Activated CD4-positive, alpha-beta T cell treated with anti-CD3 and anti-CD28 coated beads, Interleukin-2, amount 50 U/mL, for 1 hour (primary cell): ENCODE data around the gene ZCCHC7.
"Not testable (repeated sequence)": the region's sequence is repeated elsewhere in the genome, so short reads cannot be mapped to it uniquely, and the experiment has no call there.

Experiments
- DNase-seq: peaks from one replicate; pipeline ENCODE4 v3.0.0-alpha.2; 2020

The ZCCHC7 gene

DNA sequence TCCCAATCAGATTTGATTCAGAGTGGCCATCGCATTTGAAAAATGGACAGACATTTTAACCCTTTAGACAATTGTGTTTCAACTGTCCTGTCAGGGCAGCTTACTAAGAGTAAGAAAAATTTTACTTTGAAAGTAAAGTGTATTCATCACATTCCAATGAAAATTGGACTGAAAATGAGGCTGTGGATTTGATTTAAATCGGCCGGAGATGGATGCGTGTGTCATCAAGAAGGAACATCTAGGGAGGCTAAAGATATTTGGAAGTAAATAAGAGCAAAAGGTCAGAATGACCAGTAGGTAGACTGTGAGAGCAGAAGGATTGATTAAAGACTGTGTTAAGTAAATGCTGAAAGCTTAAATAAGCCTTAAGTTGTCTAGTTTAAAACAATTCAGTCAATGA, 1.5 kb downstream of the ZCCHC7 start:
- DNase-seq, result no peak

DNA sequence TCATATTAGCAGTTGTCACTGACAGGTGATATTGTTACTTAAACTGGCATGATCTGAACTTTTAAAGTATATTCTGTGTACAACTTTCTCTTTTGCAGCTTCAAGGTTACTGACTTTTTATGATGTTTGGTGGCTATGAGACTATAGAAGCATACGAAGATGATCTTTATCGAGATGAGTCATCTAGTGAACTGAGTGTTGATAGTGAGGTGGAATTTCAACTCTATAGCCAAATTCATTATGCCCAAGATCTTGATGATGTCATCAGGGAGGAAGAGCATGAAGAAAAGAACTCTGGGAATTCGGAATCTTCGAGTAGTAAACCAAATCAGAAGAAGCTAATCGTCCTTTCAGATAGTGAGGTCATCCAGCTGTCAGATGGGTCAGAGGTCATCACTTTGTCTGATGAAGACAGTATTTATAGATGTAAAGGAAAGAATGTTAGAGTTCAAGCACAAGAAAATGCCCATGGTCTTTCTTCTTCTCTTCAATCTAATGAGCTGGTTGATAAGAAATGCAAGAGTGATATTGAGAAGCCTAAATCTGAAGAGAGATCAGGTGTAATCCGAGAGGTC, 5.9 kb downstream of the ZCCHC7 start:
- DNase-seq, result no peak

DNA sequence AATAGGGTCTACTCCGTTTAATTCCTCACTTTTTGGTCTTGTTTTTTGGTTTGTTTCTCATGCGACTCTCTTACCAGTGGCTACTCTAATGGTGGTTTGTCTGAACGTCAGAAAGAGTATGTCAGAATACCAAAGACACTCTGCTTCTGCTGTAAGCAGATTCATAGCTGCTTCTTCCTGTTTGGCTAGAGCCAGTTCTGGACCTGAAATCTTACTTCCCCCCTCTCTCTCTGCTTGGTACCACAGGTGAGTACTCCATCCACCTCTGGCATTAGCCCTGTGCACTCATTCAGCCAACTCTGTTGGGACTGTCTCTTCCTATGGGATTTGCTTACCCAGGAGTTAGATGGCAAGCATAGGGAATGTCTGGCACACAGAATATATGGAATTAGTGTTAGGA, 6.6 kb downstream of the ZCCHC7 start:
- no peak for DNase-seq

DNA sequence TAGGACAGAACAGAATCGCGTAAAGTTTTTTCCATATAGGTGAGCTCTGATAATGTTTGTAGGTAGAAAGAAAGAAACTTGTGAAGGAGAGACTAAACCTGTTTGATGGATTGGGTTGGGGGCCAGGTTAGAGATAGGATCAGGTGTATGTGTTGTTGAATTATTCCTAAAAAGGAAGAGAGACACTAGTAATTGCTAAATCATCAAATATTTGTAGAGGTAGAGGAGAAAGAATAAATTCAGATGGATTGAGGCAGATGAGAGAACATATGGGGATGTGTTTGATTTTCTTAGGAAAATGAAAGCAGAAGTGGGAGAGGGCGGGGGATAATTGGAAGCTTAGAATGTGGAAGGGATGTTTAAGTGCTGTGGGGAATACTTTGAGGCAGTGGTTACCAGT, 7.7 kb downstream of the ZCCHC7 start:
- DNase-seq, result no peak

DNA sequence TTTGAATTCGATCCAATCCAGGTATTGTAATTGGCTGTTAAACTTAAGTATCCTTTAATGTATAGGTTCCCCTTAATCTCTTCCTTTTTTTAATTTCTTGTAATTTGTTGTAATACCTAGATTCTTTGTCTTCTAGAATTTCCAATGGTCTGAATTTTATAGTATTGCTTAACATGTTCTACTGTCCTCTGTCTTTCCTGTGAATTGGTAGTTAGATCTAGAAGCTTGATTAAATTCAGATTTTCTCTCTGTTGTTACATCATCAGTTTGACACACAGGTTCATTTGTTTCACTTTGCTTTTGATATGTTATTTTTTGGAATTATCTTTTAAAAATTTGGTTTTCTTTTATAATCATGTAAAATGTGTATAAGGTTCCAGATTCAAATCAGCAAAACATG, 13.8 kb downstream of the ZCCHC7 start:
- DNase-seq, result no peak

DNA sequence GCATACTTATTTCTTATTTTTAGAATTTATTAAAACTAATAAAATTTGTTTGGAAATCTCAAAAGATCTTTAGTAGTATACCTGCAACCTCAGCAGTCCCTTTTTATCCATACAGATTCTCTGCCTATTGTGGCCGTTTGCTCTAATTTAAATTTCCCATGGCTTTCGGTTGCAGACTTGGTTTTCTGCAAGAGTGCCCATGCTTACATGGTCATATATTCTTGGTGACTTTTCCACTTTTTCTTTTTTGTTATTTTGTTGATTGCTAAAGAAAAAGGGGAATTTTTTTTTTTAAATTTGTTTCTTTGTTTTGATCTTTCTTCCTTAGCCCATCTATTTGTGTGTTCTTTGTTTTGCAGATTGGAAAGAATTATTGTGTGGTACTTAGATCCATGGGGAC, 20.6 kb downstream of the ZCCHC7 start:
- no peak for DNase-seq

DNA sequence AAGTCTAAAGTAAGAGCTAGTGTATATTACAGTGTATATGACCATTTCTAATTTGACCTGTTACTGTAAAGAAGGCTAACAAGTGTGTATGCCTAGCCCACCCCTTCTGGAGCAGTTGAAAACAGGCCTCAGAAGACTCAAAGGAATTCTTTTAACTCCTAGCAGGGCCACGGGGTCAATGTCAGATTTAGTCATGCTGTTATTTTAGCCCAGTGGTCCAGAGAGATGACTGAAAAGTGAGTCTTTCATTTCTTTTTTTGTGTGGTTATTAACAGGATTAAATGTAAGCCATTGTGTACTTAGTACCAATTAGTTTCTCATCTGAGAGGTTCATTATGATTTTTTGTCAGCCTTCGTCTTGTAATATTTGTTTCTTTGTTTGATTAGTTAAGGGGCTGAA, 24.4 kb downstream of the ZCCHC7 start:
- DNase-seq, result no peak

DNA sequence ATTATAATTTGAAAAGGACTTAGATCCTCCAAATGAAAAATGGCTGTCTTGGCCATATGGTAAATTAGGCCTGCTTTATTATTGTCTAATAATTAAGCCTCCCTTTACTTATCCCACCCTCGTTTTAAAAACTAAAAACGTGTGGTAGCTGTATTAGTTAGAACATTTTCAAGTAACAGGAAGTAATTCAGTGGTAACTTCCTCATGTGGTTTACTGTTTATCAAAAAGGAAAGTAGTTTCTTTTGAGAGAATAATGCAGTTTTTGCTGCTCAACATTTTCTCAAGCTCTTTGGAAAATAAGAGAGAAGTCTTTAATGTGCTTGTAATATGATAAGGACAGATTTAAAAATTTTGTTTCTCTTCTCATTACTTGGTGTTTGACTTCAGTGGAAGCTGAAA, 26.0 kb downstream of the ZCCHC7 start:
- no peak for DNase-seq

DNA sequence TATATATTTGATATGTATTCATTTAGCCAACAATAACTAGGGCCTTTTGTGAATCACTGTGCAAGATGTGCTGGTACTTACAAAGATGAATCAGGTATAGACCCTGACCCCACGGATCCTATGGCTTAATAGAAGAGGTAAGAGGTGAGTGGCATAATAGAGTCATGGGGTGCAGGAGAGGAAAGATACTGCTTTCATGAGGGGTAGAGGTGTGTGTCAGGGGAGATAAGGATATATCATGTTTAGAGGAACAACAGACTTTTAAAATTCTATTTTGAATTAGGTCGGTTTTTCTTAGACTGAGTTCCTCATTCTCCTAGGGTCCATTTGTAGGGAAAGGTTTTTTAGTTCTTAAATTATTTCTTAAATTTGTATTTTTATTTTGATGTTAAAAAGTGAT, 27.8 kb downstream of the ZCCHC7 start:
- DNase-seq, result no peak

DNA sequence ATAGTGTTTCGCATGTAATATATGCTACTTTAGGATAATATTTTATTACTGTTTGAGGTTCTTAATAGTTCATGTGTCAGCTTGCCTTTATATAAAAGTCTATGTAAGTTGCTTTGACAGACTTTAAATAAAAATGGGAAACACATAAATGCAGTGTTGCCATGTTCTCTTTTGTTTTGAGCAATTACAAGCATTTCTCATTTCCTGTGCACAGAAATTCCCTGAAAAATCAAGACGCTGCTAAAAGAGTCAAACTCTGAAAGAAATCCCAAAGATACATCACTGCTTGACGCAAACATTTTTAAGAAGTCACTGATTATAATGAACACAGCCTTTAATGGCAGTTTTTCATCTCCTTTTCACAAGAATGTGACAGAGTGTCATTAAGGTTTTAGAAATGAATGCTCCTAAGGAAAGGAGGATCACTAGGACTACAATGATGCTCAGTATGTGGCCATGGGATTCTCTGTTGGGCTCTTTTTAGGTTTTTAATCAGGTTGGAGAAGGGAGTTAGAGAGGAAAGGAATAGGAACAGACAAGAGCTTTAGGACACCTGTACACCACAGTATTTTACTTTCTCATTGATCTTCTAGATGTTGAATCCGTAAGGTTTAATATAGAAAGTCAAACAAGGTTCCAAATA, 29.4 kb downstream of the ZCCHC7 start:
- DNase-seq, result no peak

DNA sequence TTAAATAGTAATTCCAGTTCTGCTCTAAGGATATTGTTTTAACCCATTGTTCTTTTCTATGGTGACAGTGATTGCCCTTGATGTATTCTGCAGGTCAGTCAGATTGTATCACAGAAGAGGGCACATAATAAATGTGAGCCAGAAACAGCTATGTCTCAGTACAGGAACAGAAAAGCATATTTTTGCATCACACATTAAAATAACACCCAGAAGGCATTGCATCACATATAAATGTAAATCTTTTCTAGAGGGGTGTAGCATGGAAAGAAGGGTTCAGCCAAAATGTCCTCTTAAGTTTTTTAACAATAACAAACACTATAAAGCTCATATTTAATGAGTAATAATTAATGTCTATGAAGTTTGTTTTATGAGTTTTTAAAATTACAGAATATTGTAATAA, 30.0 kb downstream of the ZCCHC7 start:
- DNase-seq, result no peak

DNA sequence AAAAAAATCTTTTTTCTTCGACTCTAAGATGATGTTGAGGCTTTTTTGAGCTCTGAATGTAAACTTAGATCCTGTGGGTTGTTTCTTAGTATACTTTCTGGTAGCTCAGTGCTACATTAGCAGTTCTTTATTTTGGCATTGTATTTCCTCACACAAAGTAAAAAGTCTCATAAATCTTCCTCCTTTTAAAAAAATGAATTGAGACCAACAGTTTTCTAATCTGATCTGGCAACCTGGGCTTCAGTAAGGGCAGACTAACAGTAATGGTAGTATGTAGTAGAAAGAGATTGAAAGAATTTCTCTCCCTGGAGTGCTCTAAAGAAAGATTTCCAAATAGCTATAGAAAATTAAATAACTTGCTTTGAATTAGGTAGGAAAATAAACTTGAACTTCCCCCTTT, 31.4 kb downstream of the ZCCHC7 start:
- DNase-seq, result no peak

DNA sequence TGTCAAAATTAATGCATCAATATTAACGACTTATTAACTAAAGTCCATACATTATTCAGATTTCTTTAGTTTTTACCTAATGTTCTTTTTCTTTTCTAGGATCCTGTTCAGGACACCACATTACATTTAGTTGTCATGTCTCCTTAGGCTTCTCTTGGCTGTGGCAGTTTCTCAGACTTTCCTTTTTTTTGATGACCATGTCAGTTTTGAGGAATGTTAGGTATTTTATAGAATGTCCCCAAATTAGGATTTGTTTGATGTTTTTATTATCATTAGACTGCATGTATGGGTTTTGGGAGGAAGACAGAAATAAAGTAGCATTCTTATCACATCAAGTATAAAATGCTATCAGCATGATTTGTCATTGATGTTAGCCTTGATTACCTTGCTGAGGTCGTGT, 32.0 kb downstream of the ZCCHC7 start:
- no peak for DNase-seq

DNA sequence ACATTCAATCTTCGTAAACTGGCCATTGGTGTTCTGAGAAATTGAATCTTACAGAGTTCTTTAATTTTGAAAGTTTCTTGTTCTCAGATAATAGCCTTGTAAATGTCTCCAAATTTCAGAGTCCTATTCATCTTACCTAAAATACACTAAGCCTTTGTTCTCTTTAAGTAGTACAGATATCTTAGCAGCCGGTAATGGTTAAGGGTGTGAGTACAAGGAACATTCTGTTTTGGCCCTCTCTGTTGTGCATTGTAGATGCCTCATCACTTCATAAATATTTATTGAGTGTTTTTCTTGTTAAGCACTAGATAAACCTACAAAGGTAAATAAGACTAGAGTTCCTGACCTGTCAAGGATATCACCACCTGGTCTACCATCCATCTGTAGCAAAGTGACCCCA, 35.2 kb downstream of the ZCCHC7 start:
- DNase-seq, result no peak

DNA sequence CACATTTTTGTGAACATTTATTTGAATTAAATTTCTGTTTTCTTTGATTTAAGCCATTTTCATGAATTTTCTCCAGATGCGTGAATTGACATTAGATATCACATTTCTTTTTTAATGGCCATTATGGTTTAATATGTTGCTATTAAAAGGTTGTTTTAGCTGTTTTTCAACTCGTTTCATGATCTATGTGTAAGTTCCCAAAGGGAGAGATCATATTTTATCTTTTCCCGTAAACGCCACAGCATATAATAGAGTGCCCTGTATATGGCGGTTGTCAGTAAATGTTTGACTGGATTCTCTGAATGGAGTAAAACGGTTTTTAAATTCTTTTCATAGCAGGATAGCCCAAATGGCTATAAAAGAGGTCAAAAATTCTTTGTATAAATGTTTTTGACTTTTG, 35.8 kb downstream of the ZCCHC7 start:
- no peak for DNase-seq

DNA sequence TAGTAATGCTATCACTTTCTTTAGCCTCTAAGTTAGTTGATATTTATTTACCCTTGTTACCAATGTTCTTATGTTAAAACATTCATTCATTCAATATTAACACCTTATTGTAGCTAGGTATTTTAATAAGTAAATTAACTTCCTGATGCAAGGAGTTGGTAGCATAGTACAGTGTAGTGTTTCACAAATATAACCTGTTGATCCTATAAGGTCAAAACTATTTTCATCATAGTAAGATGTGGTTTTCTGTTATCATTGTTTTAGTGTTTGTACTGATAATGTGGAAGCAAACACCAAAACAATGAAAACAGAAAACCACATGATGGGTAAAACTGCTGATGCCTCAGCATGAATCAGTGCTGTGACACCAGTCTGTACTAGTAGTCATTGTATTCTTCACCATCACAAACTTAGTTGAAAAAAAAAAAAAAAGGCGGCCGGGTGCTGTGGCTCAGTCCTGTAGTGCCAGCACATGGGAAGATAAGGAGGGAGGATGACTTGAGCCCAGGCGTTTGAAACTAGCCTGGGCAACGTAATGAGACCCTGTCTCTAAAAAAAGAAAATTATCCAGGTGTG, 36.5 kb downstream of the ZCCHC7 start:
- DNase-seq, result no peak

DNA sequence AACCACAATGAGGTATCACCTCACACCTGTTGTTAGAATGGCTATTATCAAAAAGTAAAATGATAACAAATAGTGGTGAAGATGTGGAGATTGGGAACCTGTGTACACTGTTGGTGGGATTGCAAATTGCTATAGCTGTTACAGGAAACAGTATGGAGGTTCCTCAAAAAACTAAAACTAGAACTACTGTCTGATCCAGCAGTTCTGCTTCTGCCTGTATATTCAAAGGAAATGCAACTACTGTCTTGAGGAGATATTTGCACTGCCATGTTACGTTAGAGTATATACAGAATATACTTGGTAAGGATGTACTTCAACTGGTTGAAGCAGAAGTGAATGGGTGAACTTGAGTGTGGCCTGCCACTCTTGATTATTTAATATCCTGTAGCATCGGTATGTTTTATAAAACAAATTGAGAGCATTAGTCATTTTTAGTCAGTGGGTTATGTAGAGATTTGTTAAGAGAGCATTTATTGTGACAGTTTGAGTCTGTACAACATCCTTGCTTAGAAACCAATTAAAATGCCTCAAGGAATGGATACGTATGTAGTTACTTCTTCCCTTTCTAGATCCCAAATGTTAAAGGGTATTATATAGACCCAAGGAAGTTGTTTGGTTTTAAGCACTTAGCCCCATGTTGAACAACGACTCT, 37.5 kb downstream of the ZCCHC7 start:
- DNase-seq, result no peak

DNA sequence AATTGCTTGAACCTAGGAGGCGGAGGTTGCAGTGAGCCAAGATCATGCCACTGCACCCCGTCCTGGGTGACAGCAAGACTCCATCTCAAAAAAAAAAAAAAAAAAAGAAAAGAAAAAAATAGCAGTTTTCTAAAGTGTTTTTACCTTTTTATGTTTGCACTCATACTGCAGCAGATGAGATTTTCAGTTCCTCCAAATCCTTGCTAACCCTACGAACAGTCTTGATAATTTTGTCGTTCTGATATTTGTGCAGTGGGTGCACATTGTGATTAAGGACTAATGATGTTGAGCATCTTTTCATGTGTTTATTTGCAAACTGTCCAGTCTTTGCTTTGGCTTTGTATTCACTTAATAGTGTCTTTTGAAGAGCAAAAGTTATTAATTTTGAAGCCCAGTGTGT, 42.9 kb downstream of the ZCCHC7 start:
- no peak for DNase-seq

DNA sequence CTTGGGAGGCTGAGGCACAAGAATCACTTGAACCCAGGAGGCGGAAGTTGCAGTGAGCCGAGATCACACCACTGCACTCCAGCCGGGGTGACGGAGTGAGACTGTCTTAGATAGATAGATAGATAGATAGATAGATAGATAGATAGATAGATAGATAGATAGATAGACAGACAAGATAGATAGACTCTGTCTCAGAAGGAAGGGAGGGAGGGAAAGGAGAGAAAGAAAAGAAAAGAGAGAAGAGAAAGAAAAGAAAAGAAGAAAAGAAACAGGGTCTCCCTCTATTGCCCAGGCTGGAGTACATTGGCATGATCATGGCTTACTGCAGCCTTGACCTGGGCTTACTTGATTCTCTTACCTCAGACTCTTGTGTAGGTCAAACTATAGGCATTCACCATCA, 44.0 kb downstream of the ZCCHC7 start:
- not testable (repeated sequence) for DNase-seq

DNA sequence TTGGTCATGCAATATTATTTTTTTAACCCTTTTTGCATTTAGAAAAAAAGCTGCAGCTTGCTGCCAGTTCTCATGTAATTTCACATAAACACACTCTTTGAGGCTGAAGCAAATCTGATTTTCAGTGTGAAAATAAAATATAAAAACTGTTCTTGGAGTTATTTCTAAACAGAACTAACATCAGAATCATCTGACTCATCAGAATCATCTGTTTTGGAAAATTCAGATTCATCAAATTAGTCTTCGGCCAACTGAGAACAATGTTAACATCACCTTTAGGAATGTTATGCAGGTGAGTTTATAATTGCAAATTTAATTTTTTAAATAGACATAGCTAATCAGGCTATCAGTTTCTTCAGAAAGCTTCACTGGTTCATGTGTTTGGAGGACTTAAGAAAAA, 45.3 kb downstream of the ZCCHC7 start:
- no peak for DNase-seq

DNA sequence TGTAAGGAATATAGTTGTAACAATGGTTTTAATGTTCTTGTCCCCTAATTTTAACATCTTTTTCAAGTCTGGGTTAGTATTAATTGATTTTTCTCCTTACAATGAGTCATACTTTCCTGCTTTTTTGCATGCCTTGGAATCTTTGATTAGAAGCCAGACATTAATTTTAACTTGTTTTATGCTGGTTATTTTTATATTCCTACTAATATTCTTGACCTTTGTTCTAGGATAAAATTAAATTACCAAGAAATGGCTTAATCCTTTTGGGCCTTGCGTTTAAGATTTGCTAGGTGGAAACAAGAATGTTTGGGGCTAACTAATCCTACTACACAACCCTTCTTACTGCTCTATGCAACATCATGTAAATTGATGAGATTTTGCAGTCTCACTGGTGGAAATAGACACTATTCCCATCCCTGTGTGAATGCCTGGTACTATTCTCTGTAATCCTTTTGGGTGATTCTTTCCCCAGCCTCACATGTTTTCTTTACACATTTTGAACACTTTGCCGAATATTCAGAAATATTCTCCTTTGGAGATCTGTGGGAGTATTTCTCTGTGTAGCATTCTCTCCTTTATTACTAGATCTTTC, 47.2 kb downstream of the ZCCHC7 start:
- DNase-seq, result no peak

DNA sequence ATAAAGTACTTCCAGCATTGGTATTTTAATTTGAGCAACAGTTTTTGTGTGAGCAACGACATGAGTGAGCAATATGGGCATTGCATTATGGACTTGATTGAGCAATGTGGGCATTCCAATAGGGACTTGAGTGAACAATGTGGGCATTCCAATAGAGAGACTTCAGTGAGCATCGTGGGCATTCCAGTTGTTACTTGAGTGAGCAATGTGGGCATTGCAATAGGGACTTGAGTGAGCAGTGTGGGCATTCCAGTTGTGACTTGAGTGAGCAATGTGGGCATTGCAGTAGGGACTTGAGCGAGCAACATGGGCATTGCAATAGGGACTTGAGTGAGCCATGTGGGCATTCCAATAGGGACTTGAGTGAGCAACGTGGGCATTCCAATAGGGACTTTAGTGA, 52.2 kb downstream of the ZCCHC7 start:
- DNase-seq, result no peak

DNA sequence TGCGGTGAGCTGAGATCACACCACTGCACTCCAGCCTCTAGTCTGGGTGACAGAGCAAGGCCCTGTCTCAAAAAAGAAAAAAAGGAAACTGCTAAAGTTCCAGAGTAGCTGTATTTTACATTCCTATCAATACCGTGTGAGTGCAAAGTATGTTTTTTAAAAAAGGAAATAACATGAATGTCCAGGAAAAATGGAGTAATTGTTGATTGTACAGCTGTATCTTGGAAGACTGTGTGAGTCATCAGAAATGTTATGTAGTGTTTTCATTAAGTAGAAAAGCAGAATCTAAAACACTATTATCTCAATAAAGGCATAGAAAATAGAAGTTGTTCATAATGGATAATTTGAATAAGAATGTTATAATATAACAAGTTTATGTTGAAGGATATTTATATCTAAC, 53.9 kb downstream of the ZCCHC7 start:
- no peak for DNase-seq

DNA sequence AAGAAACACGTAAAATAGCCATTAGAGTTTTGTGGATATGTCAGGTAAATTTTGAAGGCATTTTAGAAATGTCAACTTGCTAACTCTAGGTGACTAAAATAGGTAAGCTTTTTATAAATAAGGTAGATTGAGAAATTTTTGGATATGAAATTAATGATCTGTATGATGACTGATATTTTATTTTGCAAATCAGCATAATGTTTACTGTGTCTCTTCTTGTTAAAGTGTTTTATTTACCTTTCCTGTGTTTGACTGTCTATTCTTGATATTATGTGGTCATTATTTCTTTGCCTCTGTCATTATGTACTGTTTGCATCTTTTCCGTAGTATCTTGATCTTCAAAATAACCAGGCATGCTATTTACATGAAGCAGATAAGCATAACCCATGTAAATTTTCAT, 58.4 kb downstream of the ZCCHC7 start:
- DNase-seq, result no peak
